HepG2 (cell line): ENCODE results near the gene POLE. TPM values are rescaled to one million over a fixed set of nuclear protein-coding genes. Genes with fewer than 3 reads are reported as not detected.

Experiments used
- ARID2 ChIP-seq: sonication (generic); formaldehyde crosslinking; IDR thresholded peaks from 2 replicates; pipeline ENCODE4 v1.8.1; 2022; ENCODE audit warnings: mild to moderate bottlenecking, missing genetic modification reagents, borderline replicate concordance
- ELF1 ChIP-seq: sonication (generic); formaldehyde crosslinking; IDR thresholded peaks from 2 replicates; pipeline ENCODE4 v1.4.0; 2020; ENCODE audit warnings: missing genetic modification reagents
- FOXA1 ChIP-seq, 2 experiments: fragments of 450-650 bp in 1 of 2; sonication (generic) in 1 of 2; formaldehyde crosslinking in 1 of 2; IDR thresholded peaks; 2 replicates each; pipeline versions ENCODE4 v1.4.0 to v1.6.1; 2016 to 2020; ENCODE audit warnings: missing genetic modification reagents in 1 of 2
- FOXO1 ChIP-seq: sonication (generic); formaldehyde crosslinking; IDR thresholded peaks from 2 replicates; pipeline ENCODE4 v1.4.0; 2020; ENCODE audit warnings: missing genetic modification reagents
- GTF2F1 ChIP-seq: fragments of 150-350 bp; IDR thresholded peaks from 2 replicates; pipeline ENCODE4 v1.6.1; 2014; ENCODE audit warnings: low read length
- GZF1 ChIP-seq: sonication (generic); formaldehyde crosslinking; IDR thresholded peaks from 2 replicates; pipeline ENCODE4 v1.5.1; 2020; ENCODE audit warnings: mild to moderate bottlenecking, missing genetic modification reagents
- HDAC6 ChIP-seq: fragments of 200-600 bp; sonication (generic); IDR thresholded peaks from 2 replicates; pipeline ENCODE4 v1.7.0; 2017; ENCODE audit warnings: mild to moderate bottlenecking, antibody characterized with exemption, low read length, low read depth
- HIVEP1 ChIP-seq: sonication (generic); formaldehyde crosslinking; IDR thresholded peaks from 2 replicates; pipeline ENCODE4 v1.4.0; 2020; ENCODE audit warnings: mild to moderate bottlenecking, missing genetic modification reagents
- HOXA9 ChIP-seq: sonication (generic); formaldehyde crosslinking; IDR thresholded peaks from 2 replicates; pipeline ENCODE4 v1.8.1; 2022; ENCODE audit warnings: missing genetic modification reagents, mild to moderate bottlenecking, moderate library complexity, borderline replicate concordance
- KLF15 ChIP-seq: sonication (generic); formaldehyde crosslinking; IDR thresholded peaks from 2 replicates; pipeline ENCODE4 v1.8.1; 2023; ENCODE audit warnings: borderline replicate concordance, mild to moderate bottlenecking, inconsistent platforms, missing genetic modification reagents, mixed read lengths
- MYNN ChIP-seq: sonication (generic); formaldehyde crosslinking; IDR thresholded peaks from 2 replicates; pipeline ENCODE4 v1.4.0; 2020; ENCODE audit warnings: mild to moderate bottlenecking, low read depth, missing genetic modification reagents
- NFE2L2 ChIP-seq: fragments of 150-350 bp; IDR thresholded peaks from 2 replicates; pipeline ENCODE4 v1.6.1; 2014; ENCODE audit warnings: low read length
- NFKB2 ChIP-seq: sonication (generic); formaldehyde crosslinking; IDR thresholded peaks from 2 replicates; pipeline ENCODE4 v1.4.0; 2020; ENCODE audit warnings: missing genetic modification reagents, borderline replicate concordance
- NR2F6 ChIP-seq, 2 experiments: IDR thresholded peaks; 2 replicates each; pipeline ENCODE4 v1.6.1; 2016; ENCODE audit warnings: antibody characterized with exemption in 1 of 2, mild to moderate bottlenecking in 1 of 2
- SALL1 ChIP-seq: sonication (generic); formaldehyde crosslinking; IDR thresholded peaks from 2 replicates; pipeline ENCODE4 v1.8.0; 2022; ENCODE audit warnings: mild to moderate bottlenecking, missing genetic modification reagents
- SAP130 ChIP-seq: IDR thresholded peaks from 2 replicates; pipeline ENCODE4 v1.6.1; 2016; ENCODE audit warnings: low read depth
- SNAPC2 ChIP-seq: sonication (generic); formaldehyde crosslinking; IDR thresholded peaks from 2 replicates; pipeline ENCODE4 v1.8.1; 2022; ENCODE audit warnings: mild to moderate bottlenecking, missing genetic modification reagents
- TEF ChIP-seq: sonication (generic); formaldehyde crosslinking; IDR thresholded peaks from 2 replicates; pipeline ENCODE4 v1.5.0; 2020; ENCODE audit warnings: missing genetic modification reagents
- TOPORS ChIP-seq: sonication (generic); formaldehyde crosslinking; IDR thresholded peaks from 2 replicates; pipeline ENCODE4 v1.8.0; 2023; ENCODE audit warnings: mild to moderate bottlenecking, missing genetic modification reagents
- ZFP62 ChIP-seq: sonication (generic); formaldehyde crosslinking; IDR thresholded peaks from 2 replicates; pipeline ENCODE4 v1.4.0; 2020; ENCODE audit warnings: missing genetic modification reagents
- ZNF343 ChIP-seq: sonication (generic); formaldehyde crosslinking; IDR thresholded peaks from 2 replicates; pipeline ENCODE4 v1.4.0; 2020; ENCODE audit warnings: mild to moderate bottlenecking, missing genetic modification reagents
- ZNF501 ChIP-seq: sonication (generic); formaldehyde crosslinking; IDR thresholded peaks from 2 replicates; pipeline ENCODE4 v1.5.1; 2020; ENCODE audit warnings: mild to moderate bottlenecking, moderate library complexity, missing genetic modification reagents
- polyA plus RNA-seq, 8 experiments: library from polyadenylated mRNA; depleted of rRNA in 3 of 8; stranded (reverse) in 7 of 8; unstranded in 1 of 8; fragments of >200 nt; fragmentation: Illumina TruSeq in 4 of 8; extraction: Trizol in 4 of 8; gene quantifications; 2 replicates each; pipeline versions ENCODE4 v1.2.1 to v1.2.3, GENCODE V29; 2011 to 2016; ENCODE audit warnings: low read depth in 4 of 8, missing spikeins in 1 of 8, mixed read lengths in 1 of 8; ENCODE audit not compliant: insufficient read depth in 1 of 8
- total RNA-seq, 5 experiments: library from RNA; depleted of rRNA; stranded (reverse); fragments of >200 nt; fragmentation: Illumina TruSeq; extraction: Trizol; gene quantifications; 2 replicates each; pipeline ENCODE4 v1.2.3, GENCODE V29; 2016; ENCODE audit warnings: low read depth in 1 of 5
- TF ChIP-seq, protein P1 (sequence below): sonication (generic); formaldehyde crosslinking; IDR thresholded peaks from 2 replicates; pipeline ENCODE4 v1.4.0; 2020; ENCODE audit warnings: low read depth, missing genetic modification reagents
- TF ChIP-seq, protein P2 (sequence below): sonication (generic); formaldehyde crosslinking; IDR thresholded peaks from 2 replicates; pipeline ENCODE4 v1.5.1; 2020; ENCODE audit warnings: missing genetic modification reagents, mild to moderate bottlenecking, borderline replicate concordance
- TF ChIP-seq, protein P3 (sequence below): IDR thresholded peaks from 2 replicates; pipeline ENCODE4 v1.6.1; 2016
- TF ChIP-seq, protein P4 (sequence below): sonication (generic); formaldehyde crosslinking; IDR thresholded peaks from 2 replicates; pipeline ENCODE4 v1.4.0; 2020; ENCODE audit warnings: mild to moderate bottlenecking, low read depth, missing genetic modification reagents

POLE gene
- total and polyA plus RNA-seq, 2 of the 13 experiments (the other 11 are each of a cell fraction or from before 2014, with no cell fraction given) = 25.3 to 52.2 TPM

DNA sequence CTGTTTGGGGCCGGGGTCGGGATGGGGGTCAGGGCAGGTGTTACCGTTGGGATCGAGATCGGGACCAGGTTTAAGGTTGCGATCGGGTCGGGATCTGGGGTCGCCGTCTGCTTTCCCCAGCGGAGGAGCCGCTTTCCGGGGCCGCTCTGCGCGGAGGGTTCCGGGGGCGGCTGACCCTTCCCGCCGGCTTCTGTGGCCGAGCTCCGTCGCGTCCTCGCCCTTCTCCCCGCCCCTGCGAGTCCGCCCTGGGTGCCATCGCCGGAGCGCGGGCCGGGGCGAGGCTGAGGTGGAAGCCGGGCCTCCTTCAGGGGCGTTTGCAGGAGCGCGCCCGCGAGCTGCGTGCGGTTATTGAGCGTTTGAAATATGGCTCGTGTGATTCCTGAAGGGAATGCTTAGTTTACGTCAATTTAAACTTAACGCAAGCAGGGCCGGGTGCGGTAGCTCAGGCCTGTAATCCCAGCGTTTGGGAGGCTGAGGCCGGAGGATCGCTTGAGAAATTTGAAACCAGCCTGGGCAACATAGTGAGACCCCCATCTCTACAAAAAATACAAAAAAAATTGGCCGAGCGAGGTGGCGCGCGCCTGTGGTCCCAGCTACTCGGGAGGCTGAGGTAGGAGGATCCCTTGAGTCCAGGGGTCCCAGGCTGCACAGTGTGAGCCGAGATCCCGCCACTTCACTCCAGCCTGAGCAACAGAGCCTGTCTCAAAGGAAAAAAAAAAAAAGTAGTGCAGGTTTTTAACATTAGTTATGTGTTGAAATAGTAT lies 24.1 kb upstream of the POLE start (continued):
- TF ChIP-seq, protein P1, sequence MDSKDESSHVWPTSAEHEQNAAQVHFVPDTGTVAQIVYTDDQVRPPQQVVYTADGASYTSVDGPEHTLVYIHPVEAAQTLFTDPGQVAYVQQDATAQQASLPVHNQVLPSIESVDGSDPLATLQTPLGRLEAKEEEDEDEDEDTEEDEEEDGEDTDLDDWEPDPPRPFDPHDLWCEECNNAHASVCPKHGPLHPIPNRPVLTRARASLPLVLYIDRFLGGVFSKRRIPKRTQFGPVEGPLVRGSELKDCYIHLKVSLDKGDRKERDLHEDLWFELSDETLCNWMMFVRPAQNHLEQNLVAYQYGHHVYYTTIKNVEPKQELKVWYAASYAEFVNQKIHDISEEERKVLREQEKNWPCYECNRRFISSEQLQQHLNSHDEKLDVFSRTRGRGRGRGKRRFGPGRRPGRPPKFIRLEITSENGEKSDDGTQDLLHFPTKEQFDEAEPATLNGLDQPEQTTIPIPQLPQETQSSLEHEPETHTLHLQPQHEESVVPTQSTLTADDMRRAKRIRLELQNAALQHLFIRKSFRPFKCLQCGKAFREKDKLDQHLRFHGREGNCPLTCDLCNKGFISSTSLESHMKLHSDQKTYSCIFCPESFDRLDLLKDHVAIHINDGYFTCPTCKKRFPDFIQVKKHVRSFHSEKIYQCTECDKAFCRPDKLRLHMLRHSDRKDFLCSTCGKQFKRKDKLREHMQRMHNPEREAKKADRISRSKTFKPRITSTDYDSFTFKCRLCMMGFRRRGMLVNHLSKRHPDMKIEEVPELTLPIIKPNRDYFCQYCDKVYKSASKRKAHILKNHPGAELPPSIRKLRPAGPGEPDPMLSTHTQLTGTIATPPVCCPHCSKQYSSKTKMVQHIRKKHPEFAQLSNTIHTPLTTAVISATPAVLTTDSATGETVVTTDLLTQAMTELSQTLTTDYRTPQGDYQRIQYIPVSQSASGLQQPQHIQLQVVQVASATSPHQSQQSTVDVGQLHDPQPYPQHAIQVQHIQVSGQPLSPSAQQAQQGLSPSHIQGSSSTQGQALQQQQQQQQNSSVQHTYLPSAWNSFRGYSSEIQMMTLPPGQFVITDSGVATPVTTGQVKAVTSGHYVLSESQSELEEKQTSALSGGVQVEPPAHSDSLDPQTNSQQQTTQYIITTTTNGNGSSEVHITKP (CRISPR knock-in tag) = no peak
- TF ChIP-seq FOXA1 (IDR thresholded peaks at IDR 0.05) = no peak
- no peak for TF ChIP-seq FOXA1 (CRISPR knock-in tag; IDR thresholded peaks at IDR 0.05)
- no peak for TF ChIP-seq ELF1 (CRISPR knock-in tag)
- no peak for TF ChIP-seq KLF15 (CRISPR knock-in tag)
- no peak for TF ChIP-seq NFE2L2
- no peak for TF ChIP-seq TOPORS
- no peak for TF ChIP-seq FOXO1
- TF ChIP-seq TEF = no peak
- TF ChIP-seq ZFP62 (CRISPR knock-in tag) = no peak
- TF ChIP-seq, protein P2, sequence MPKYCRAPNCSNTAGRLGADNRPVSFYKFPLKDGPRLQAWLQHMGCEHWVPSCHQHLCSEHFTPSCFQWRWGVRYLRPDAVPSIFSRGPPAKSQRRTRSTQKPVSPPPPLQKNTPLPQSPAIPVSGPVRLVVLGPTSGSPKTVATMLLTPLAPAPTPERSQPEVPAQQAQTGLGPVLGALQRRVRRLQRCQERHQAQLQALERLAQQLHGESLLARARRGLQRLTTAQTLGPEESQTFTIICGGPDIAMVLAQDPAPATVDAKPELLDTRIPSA (CRISPR knock-in tag) = no peak
- TF ChIP-seq, protein P3, sequence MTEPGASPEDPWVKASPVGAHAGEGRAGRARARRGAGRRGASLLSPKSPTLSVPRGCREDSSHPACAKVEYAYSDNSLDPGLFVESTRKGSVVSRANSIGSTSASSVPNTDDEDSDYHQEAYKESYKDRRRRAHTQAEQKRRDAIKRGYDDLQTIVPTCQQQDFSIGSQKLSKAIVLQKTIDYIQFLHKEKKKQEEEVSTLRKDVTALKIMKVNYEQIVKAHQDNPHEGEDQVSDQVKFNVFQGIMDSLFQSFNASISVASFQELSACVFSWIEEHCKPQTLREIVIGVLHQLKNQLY (CRISPR knock-in tag) = no peak
- TF ChIP-seq, protein P4, sequence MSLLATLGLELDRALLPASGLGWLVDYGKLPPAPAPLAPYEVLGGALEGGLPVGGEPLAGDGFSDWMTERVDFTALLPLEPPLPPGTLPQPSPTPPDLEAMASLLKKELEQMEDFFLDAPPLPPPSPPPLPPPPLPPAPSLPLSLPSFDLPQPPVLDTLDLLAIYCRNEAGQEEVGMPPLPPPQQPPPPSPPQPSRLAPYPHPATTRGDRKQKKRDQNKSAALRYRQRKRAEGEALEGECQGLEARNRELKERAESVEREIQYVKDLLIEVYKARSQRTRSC (CRISPR knock-in tag) = no peak
- TF ChIP-seq SNAPC2 (CRISPR knock-in tag) = no peak
- no peak for TF ChIP-seq SAP130 (CRISPR knock-in tag)
- no peak for TF ChIP-seq SALL1 (CRISPR knock-in tag)
- TF ChIP-seq GZF1 (CRISPR knock-in tag) = no peak
- TF ChIP-seq HDAC6 = no peak
- TF ChIP-seq ZNF501 (CRISPR knock-in tag) = no peak
- TF ChIP-seq GTF2F1 = no peak
- no peak for TF ChIP-seq ARID2 (CRISPR knock-in tag)
- peak; percentile 42; the same call in 1 of the 2 replicates for TF ChIP-seq HIVEP1 (CRISPR knock-in tag)
- no peak for TF ChIP-seq NR2F6 (IDR thresholded peaks at IDR 0.05)
- no peak for TF ChIP-seq NR2F6 (CRISPR knock-in tag; IDR thresholded peaks at IDR 0.05)
- TF ChIP-seq NFKB2 (CRISPR knock-in tag) = no peak
- TF ChIP-seq HOXA9 (CRISPR knock-in tag) = no peak
- TF ChIP-seq MYNN = no peak
- TF ChIP-seq ZNF343 = no peak
